A549 (cell line): ENCODE results near the gene RNU1-3.

Source experiments
- CTCF ChIP-seq: fragments of >200 bp; sonication (Bioruptor Twin); formaldehyde crosslinking; IDR thresholded peaks from 3 replicates; pipeline ENCODE4 v1.5.1; 2016
- EHMT2 ChIP-seq: fragments of 200-600 bp; sonication (generic); IDR thresholded peaks from 2 replicates; pipeline ENCODE4 v1.6.1; 2016; ENCODE audit warnings: antibody characterized with exemption, low read depth, mild to moderate bottlenecking, moderate library complexity
- MAX ChIP-seq: IDR thresholded peaks from 2 replicates; pipeline ENCODE4 v1.6.1; 2012
- RCOR1 ChIP-seq: fragments of 150-350 bp; IDR thresholded peaks from 2 replicates; pipeline ENCODE4 v1.6.1; 2014; ENCODE audit warnings: antibody characterized with exemption, low read length, low read depth

GRCh38 chr1:16621300-16621658 is 45.5 kb downstream of the RNU1-3 start:
- TF ChIP-seq MAX (no peak), CTCF (no peak; the same call in 2 of the 3 replicates), EHMT2 (no peak; the same call in 1 of the 2 replicates), RCOR1 (no peak)
